Mammary epithelial cell (primary cell): ENCODE data around the gene SIK3.

ENCODE experiments used
- CTCF ChIP-seq, 2 donors: IDR thresholded peaks in 1 of 2; conservative IDR thresholded peaks in 1 of 2; 2 replicates each; pipeline ENCODE4 v1.5.1; 2011 to 2012; ENCODE audit warnings: inconsistent platforms in 2 of 2, low read length in 2 of 2, mild to moderate bottlenecking in 2 of 2, control low read depth in 1 of 2, low read depth in 1 of 2; ENCODE audit not compliant: insufficient read depth in 1 of 2; ENCODE audit errors: extremely low read depth in 1 of 2
- EZH2 ChIP-seq: IDR thresholded peaks from 2 replicates; pipeline ENCODE4 v1.6.1; 2012; ENCODE audit warnings: low read length, inconsistent platforms, borderline replicate concordance

GRCh38 chr11:116993599-116993998 lies 104.6 kb downstream of the SIK3 start:
- TF ChIP-seq CTCF (conservative IDR thresholded peaks at IDR 0.05 in 1 of 2, IDR thresholded peaks at IDR 0.05 in 1 of 2; ENCODE audit: extremely low read depth in 1 of 2, insufficient read depth in 1 of 2, low read depth in 1 of 2, low read length in 2 of 2): no peak
- TF ChIP-seq EZH2: no peak
